HUES48 (cell line): Measurements from ENCODE around the gene OTX1.
"Not testable (repeated sequence)": the region's sequence is repeated elsewhere in the genome, so short reads cannot be mapped to it uniquely, and the experiment has no call there.

Source experiments
- H3K27ac ChIP-seq: one replicate; pipeline ENCODE4 v1.7.0; 2013; ENCODE audit warnings: low read depth, low read length, inconsistent platforms
- H3K27me3 ChIP-seq: 2 replicates; pipeline ENCODE4 v1.6.1; 2013; ENCODE audit warnings: mild to moderate bottlenecking, low read length; ENCODE audit not compliant: control insufficient read depth, insufficient read depth
- H3K36me3 ChIP-seq: 2 replicates; pipeline ENCODE4 v1.6.1; 2013; ENCODE audit warnings: low read length; ENCODE audit not compliant: control insufficient read depth, insufficient read depth
- H3K4me1 ChIP-seq: 2 replicates; pipeline ENCODE4 v1.6.1; 2013; ENCODE audit warnings: mild to moderate bottlenecking, low read length; ENCODE audit not compliant: control insufficient read depth, insufficient read depth
- H3K4me3 ChIP-seq: 2 replicates; pipeline ENCODE4 v1.5.1; 2013; ENCODE audit warnings: mild to moderate bottlenecking, low read depth, low read length
- H3K9ac ChIP-seq: 2 replicates; pipeline ENCODE4 v1.6.1; 2013; ENCODE audit warnings: mild to moderate bottlenecking, low read depth, low read length, moderate library complexity
- H3K9me3 ChIP-seq: 2 replicates; pipeline ENCODE4 v1.6.1; 2013; ENCODE audit warnings: low read length; ENCODE audit not compliant: control insufficient read depth, insufficient read depth

Gene OTX1

GRCh38 chr2:63060472-63060991, 9.9 kb downstream of the OTX1 start:
- no peak overlapping the region for H3K4me3 ChIP-seq
- no peak overlapping the region for H3K27ac ChIP-seq
- no peaks in the 10 kb centered on the region for H3K36me3 ChIP-seq
- H3K9me3 ChIP-seq = no peaks in the 10 kb centered on the region
- H3K9ac ChIP-seq = no peak overlapping the region
- H3K4me1 ChIP-seq = peaks cover 33% of the 10 kb centered on the region
- H3K27me3 ChIP-seq = peaks cover 91% of the 10 kb centered on the region

- H3K36me3 ChIP-seq = no peaks in the 10 kb centered on the region
- no peak overlapping the region for H3K4me3 ChIP-seq
- H3K27me3 ChIP-seq = peaks cover 58% of the 10 kb centered on the region
- H3K9ac ChIP-seq = no peak overlapping the region
- H3K27ac ChIP-seq = no peak overlapping the region
- peaks cover 9% of the 10 kb centered on the region; the same call in 1 of the 2 replicates for H3K4me1 ChIP-seq
- no peaks in the 10 kb centered on the region for H3K9me3 ChIP-seq
Observed at GRCh38 chr2:63064197-63064596, 13.6 kb downstream of the OTX1 start.

DNA sequence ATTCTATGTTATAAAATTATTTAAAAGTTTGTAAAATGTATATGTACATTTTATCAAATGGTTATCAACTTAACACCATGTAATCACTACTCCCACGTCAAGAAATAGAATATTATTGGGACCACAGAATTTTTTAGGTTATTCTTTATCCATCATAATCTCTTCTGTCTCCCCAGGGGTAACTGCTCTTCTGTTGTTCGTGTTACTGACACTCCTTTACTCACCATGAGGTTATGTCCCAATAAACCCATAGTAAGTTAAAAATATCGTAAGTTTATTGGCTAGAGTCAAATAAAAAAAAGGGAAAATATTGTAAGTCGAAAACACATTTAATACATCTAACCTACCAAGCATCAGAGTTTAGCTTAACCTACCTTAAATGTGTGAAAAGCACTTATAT, 14.0 kb downstream of the OTX1 start:
- H3K4me1 ChIP-seq = peaks cover 9% of the 10 kb centered on the region; the same call in 1 of the 2 replicates
- no peak overlapping the region for H3K27ac ChIP-seq
- H3K9me3 ChIP-seq = no peaks in the 10 kb centered on the region
- H3K36me3 ChIP-seq = no peaks in the 10 kb centered on the region
- H3K9ac ChIP-seq = no peak overlapping the region
- peaks cover 54% of the 10 kb centered on the region for H3K27me3 ChIP-seq
- no peak overlapping the region for H3K4me3 ChIP-seq

- Histone ChIP-seq H3K9me3 (no peaks in the 10 kb centered on the region), H3K4me3 (no peak overlapping the region), H3K36me3 (no peaks in the 10 kb centered on the region), H3K9ac (no peak overlapping the region), H3K27me3 (peaks cover 38% of the 10 kb centered on the region), H3K4me1 (no peaks in the 10 kb centered on the region), H3K27ac (no peak overlapping the region)
Observed at GRCh38 chr2:63066265-63066664, 15.6 kb downstream of the OTX1 start.

DNA sequence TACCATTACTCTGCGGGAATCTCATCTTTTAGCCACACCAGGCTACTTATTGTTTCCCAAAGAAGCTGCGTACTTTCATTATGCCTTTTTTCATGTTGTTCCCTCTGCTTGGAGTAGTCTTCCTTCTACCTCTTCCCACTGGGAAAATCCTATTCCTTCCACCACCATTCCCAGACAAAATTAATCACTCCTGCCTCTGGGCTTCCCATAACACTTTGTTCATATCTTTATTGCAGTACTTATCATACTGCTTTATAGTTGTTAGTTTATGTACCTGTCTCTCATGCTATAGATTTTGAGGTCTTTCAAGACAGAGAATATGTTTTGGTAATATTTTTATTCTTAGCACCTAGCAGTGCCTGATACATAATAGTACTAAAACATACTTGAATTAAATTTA, 16.2 kb downstream of the OTX1 start:
- H3K9me3 ChIP-seq = no peaks in the 10 kb centered on the region
- H3K9ac ChIP-seq = no peak overlapping the region
- peaks cover 32% of the 10 kb centered on the region for H3K27me3 ChIP-seq
- H3K36me3 ChIP-seq = no peaks in the 10 kb centered on the region
- no peak overlapping the region for H3K27ac ChIP-seq
- H3K4me1 ChIP-seq = no peaks in the 10 kb centered on the region
- H3K4me3 ChIP-seq = no peak overlapping the region

DNA sequence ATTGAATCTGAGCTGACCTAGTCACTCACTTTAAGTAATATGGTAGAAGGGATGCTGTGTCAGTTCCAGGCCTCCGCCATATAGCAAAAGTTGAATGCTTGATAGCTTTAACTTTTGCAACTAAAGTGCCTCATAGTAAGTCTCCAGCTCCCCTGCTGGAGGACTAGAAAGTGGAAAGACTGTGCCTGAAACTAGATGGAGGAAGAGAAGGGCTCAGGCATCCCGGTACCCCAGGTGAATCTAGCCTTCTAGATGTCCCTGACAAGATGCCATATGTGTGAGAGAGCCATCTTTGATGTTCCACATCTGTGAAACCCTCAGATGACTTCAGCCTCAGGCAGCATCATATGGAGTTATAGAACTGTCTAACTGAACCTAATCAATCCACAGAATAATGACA, 21.0 kb downstream of the OTX1 start:
- Histone ChIP-seq H3K27me3 (peaks cover under 1% of the 10 kb centered on the region; the same call in 1 of the 2 replicates), H3K36me3 (no peaks in the 10 kb centered on the region), H3K27ac (no peak overlapping the region), H3K4me3 (no peak overlapping the region), H3K9ac (no peak overlapping the region), H3K9me3 (no peaks in the 10 kb centered on the region), H3K4me1 (no peaks in the 10 kb centered on the region)

DNA sequence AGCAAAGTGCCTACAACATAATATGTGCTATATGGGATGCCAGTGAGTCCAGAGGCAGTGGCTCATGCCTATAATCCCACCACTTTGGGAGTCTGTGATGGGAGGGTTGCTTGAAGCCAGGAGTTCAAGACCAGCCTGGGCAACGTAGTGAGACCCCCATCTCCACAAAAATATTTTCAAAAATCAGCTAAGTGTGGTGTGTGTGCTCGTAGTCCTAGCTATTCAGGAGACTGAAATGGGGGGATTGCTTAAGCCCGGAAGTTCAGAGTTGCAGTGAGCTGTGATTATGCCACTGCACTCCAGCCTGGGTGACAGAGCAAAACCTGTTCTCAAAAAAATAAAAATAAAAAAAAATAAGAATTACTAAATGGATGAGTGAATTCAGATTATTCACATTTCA, 23.4 kb downstream of the OTX1 start:
- no peaks in the 10 kb centered on the region for H3K9me3 ChIP-seq
- H3K27me3 ChIP-seq = no peaks in the 10 kb centered on the region
- no peak overlapping the region for H3K9ac ChIP-seq
- H3K36me3 ChIP-seq = no peaks in the 10 kb centered on the region
- H3K4me1 ChIP-seq = no peaks in the 10 kb centered on the region
- H3K4me3 ChIP-seq = no peak overlapping the region
- H3K27ac ChIP-seq = no peak overlapping the region

- not testable (repeated sequence) for H3K27me3 ChIP-seq, H3K4me1 ChIP-seq, H3K36me3 ChIP-seq, H3K4me3 ChIP-seq, H3K9ac ChIP-seq, H3K27ac ChIP-seq, H3K9me3 ChIP-seq
Observed at GRCh38 chr2:63074399-63074798, 23.8 kb downstream of the OTX1 start.

DNA sequence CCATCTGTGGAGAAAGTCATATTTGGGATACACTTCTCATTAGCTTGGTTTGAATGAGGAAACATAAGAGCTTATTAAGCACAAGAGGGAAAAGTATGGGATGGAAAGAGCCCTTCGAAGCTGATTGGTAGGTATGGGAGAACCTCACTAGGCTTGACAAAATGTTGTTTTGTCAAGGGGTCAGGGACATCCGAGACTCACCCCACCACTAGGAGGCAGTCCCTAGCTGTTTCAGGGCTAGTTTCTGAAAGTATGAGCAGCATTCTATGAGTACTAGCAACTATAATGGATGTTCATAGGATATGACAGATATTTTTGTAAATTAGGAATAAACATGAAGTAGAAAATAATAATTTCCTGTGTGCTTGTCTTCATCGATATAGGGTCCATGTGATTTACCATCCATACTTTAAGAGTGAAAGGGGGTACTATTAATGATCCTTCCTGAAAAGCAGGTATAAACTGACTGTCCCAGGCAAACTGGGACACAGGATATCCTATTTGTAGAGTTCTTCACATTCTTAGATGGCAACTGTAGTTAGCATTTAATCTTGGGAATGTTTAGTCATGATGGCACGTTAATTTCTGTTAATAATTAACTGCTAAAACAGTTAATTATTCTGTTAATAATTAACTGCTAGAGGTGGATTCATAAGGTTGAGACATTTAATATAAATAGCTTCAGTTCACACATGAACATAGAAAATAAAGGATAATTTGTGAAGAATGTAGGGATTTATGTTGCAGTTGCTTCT, 28.4 kb downstream of the OTX1 start:
- H3K4me1 ChIP-seq = peaks cover 4% of the 10 kb centered on the region; the same call in 1 of the 2 replicates
- H3K9me3 ChIP-seq = no peaks in the 10 kb centered on the region
- no peak overlapping the region for H3K4me3 ChIP-seq
- H3K27ac ChIP-seq = no peak overlapping the region
- no peaks in the 10 kb centered on the region for H3K36me3 ChIP-seq
- H3K9ac ChIP-seq = no peak overlapping the region
- no peaks in the 10 kb centered on the region for H3K27me3 ChIP-seq

GRCh38 chr2:63081404-63081803, 30.8 kb downstream of the OTX1 start:
- no peaks in the 10 kb centered on the region for H3K36me3 ChIP-seq
- no peaks in the 10 kb centered on the region for H3K9me3 ChIP-seq
- H3K27me3 ChIP-seq = no peaks in the 10 kb centered on the region
- peaks cover 4% of the 10 kb centered on the region; the same call in 1 of the 2 replicates for H3K4me1 ChIP-seq
- no peak overlapping the region for H3K4me3 ChIP-seq
- H3K27ac ChIP-seq = no peak overlapping the region
- H3K9ac ChIP-seq = no peak overlapping the region

DNA sequence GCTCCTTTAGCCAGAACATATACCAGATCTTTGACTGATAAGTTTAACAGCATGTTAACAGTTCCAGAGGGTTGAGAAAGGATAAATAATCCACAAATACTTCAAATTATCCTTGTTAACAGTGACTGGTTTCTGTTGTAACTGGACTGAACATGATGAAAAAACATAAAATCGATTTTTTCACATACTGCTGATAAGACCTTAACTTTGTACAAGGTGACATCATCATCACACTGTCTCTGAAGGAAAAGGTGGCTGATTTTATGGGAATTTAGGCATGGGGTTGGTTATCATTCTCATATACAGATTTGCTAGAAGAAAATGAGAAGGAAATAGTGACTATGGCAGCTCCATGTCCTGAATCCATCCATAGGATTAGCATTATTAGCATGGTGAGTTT, 36.1 kb downstream of the OTX1 start:
- H3K4me3 ChIP-seq = no peak overlapping the region
- H3K9ac ChIP-seq = no peak overlapping the region

More for the DNA sequence above, 36.1 kb downstream of the OTX1 start:
- no peaks in the 10 kb centered on the region for H3K4me1 ChIP-seq
- no peaks in the 10 kb centered on the region for H3K36me3 ChIP-seq
- no peaks in the 10 kb centered on the region for H3K27me3 ChIP-seq
- no peak overlapping the region for H3K27ac ChIP-seq
- no peaks in the 10 kb centered on the region for H3K9me3 ChIP-seq
